SK-N-MC (cell line): ENCODE results near the gene ZRANB1.

Source experiments
- EZH2 ChIP-seq: fragments of 200-600 bp; sonication (generic); IDR thresholded peaks from one replicate; pipeline ENCODE4 v1.6.1; 2017; ENCODE audit warnings: antibody characterized with exemption
- POLR2AphosphoS5 ChIP-seq: IDR thresholded peaks from 2 replicates; pipeline ENCODE4 v1.6.1; 2012; ENCODE audit warnings: mild to moderate bottlenecking, low read depth, low read length, borderline replicate concordance

DNA sequence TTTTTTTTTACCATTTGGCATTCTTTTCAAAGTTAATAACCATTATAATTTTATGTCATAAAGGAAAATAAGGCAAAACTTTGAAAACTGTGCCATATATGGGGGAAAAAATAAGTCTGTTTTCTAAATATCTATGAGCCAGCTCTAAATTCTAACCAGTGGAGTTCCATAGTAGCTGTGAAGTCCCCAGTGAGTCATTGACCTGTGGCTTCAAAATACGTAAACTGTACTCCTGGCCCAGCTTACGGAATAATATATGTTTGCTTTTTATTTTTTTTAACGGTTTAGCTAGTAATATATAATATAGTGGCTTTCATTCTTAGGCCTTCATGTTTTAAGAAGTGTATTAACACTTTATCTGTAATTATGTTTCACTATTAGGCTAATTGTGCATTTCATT lies 20.5 kb downstream of the ZRANB1 start:
- no peak for TF ChIP-seq EZH2
- no peak for TF ChIP-seq POLR2AphosphoS5
